Measurements from ENCODE around the gene TPP1. TPM values are rescaled to one million over a fixed set of nuclear protein-coding genes. Genes with fewer than 3 reads are reported as not detected.

TPP1 gene
- total RNA-seq, 1 donor from 2014 or later: 64.4 TPM

DNA sequence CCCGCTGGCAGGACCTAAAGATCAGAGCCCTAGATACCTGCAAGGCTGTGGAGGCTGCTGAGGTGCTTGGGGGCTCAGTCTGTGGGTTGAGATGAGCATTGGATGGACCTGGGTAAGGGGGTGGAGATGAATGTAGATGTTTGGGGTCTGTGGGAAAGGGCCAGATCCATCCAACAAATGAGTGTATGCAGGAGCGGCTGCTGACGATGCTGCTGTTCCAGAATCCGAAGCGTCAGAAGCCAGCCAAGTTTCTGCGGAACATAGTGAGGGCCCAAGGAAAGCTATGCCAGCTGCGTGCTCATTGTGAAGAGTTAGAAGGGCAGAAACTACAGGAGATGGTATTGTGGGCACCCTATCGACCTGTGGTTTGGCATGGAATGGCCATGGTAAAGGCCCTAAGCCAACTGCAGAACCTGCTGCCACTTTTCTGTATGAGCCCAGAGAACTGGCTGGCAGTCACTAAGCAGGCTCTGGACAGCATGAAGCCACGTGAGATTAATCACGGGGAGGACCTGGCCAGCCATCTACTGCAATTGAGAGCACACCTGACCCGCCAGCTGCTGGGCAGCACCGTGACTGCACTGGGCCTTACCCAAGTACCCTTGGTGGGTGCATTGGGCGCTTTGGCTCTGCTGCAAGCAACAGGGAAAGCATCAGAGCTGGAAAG is 52.4 kb downstream of the TPP1 start:
- intact Hi-C loops (cut with micrococcal nuclease): no loop called here

DNA sequence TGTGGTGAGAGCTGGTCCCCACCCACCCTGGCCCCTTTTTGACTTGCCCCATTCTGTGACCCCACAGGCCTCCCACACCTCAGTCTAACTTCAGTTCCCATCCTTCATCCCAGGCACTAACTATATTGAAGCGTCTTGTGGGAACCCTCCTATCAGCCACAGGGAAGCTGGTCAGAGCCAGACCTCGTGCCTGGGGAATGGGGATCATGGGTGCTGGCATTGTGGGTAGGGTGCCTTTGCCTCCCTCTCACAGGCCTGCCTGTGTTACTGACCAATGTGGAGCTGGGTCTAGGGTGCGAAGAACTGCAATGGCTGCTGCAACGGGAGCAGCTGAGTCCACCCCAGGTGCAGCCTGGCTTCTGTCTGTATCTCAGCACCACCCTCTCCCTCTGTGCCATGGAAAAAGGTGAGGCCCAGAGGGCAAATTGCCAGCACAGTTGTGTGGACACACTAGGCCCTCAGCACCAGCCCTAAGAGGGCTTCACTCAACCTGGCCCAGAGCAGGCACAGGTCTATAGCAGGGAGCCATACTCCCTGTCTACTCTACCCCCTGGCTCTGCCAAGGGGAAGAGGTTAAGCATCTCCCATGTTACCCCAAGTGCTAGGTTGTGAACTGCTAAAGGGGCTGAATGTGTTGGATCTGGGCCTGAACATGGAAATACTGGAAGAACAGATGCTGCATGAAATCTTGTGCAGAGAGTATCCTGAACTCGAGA is 53.1 kb downstream of the TPP1 start:
- intact Hi-C loops (cut with micrococcal nuclease): no loop called here

DNA sequence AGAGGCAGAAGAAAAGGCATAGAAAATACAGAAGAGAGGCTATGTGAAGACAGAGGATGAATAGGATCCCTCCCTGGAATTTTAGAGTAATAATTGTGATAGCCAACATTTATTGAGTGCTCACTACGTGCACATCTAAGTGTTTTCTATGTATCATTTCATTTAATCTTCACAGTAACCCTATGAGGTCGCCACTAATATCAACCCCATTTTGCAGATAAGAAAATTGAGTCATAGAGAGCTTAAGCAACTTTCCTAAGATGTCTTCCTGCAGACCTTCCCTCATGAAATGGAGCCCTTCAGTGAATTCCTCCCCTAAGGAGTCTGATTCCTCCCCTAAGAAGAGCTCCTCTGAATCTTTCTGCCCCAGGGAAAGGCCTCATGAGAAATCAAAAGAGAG is 53.9 kb downstream of the TPP1 start:
- intact Hi-C loops (cut with micrococcal nuclease): no loop called here

DNA sequence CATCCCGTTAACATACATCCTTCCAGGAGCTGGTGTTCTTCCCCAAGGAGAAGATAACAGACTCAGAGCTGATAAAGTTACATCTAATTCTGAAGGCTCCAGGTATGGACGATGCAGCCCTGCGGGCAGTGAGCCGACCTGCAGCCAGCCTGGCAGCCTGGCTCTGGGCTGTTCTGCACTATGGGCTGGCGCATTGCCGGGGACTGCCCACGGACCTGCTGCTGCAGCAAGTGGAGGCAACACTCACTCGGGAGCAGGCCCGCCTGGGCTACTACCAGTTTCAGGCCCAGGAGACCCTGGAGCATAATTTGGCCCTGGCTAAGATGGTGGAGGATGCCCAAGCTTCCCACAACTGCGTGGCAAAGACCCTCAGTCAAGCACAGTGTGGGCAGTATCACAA is 55.6 kb downstream of the TPP1 start:
- intact Hi-C loops (cut with micrococcal nuclease): no loop called here

DNA sequence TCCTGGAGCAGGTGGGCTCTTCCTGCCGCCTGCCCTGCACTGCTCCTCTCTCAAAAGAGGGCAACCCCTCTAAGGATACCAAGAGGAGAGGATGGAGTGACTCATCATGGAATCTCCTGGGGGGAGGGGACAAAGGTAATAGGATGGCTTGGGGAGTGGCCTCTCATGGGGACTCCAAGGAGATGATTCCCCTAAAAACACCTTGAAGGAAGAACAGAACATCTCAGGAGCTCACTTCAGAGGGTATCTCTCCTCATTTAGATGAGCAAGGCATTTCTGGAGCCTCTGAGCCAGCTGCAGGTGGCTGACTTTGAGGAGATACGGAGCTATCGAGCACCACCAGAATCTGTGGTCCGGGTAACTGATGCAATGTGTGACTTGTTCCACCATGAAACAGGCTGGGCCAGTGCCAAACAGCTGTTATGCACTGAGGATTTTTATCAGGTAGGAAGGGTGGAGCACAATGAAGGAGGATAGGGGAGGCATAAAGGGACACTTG is 56.1 kb downstream of the TPP1 start:
- intact Hi-C loops (cut with micrococcal nuclease): no loop called here

Other genes with a start within 250 kb of the TPP1 start
- 41.1 and 46.5 TPM in 2 replicates for gene SMPD1, start 228.9 kb downstream of the TPP1 start, total RNA-seq
- gene APBB1, start 200.3 kb downstream of the TPP1 start, total RNA-seq: 51.1 and 53.9 TPM in 2 replicates
- gene HPX, start 178.4 kb downstream of the TPP1 start, total RNA-seq: 0.18 and 0.36 TPM in 2 replicates
- gene TRIM3, start 145.5 kb downstream of the TPP1 start, total RNA-seq: 7.5 and 10.7 TPM in 2 replicates
- 41.1 and 41.3 TPM in 2 replicates for gene ARFIP2, start 138.1 kb downstream of the TPP1 start, total RNA-seq
- gene TIMM10B, start 137.9 kb downstream of the TPP1 start, total RNA-seq: 32.5 and 33.9 TPM in 2 replicates
- 20.1 and 21.2 TPM in 2 replicates for gene DNHD1, start 122.1 kb downstream of the TPP1 start, total RNA-seq
- 26.9 and 31.4 TPM in 2 replicates for gene RRP8, start 15.8 kb downstream of the TPP1 start, total RNA-seq
- 128 and 134 TPM in 2 replicates for gene ILK, start 15.6 kb downstream of the TPP1 start, total RNA-seq
- 123 and 133 TPM in 2 replicates for gene TAF10, start 7.2 kb downstream of the TPP1 start, total RNA-seq
- 0.43 and 0.45 TPM in 2 replicates for gene DCHS1, start 36.4 kb upstream of the TPP1 start, total RNA-seq
- 71.3 and 72.4 TPM in 2 replicates for gene MRPL17, start 63.9 kb upstream of the TPP1 start, total RNA-seq
- gene OR2AG2, start 152.6 kb upstream of the TPP1 start, total RNA-seq: 0.18 and 0.25 TPM in 2 replicates
- not detected in 2 replicates for gene OR2AG1, start 163.6 kb upstream of the TPP1 start, total RNA-seq
- 0.23 TPM in 2 replicates for gene OR6A2, start 180.3 kb upstream of the TPP1 start, total RNA-seq
- not detected in 2 replicates for gene OR10A5, start 226.3 kb upstream of the TPP1 start, total RNA-seq
- gene OR10A2, start 243.6 kb upstream of the TPP1 start, total RNA-seq: not detected in 2 replicates

Data from T-helper 2 cell treated with Interferon-gamma antibody and Interleukin-4, amounts not matched to agents 100 ng/mL and 5 ng/mL, for 36 hours (primary cell).